HepG2 (cell line): ENCODE data around the gene CD300LF. TPM values are rescaled to one million over a fixed set of nuclear protein-coding genes. Genes with fewer than 3 reads are reported as not detected.

Source experiments
- ATAC-seq: fragments of 200-7000 bp; cut with Tn5 transposase; 3 replicates; pipeline ENCODE4 v1.9.1; 2020; ENCODE audit warnings: mild to moderate bottlenecking, moderate library complexity
- BruUV-seq: library from RNA; stranded (reverse); fragments of 400-500 nt; replicated peaks from 2 replicates; lab custom pipeline; 2021; lab: Mats Ljungman, UMichigan
- CTCF ChIA-PET: fragments of 300-600 bp; formaldehyde crosslinking; extraction: SDS; loops from one replicate; lab custom pipeline; 2021; ENCODE audit warnings: low total read pairs, inconsistent platforms, low intra/inter-chr PET ratio; lab: Yijun Ruan, JAX
- POLR2A ChIA-PET: fragments of 350-600 bp; sonication (Branson Sonifier 250); formaldehyde crosslinking; loops from one replicate; lab custom pipeline; 2020; ENCODE audit warnings: antibody characterized with exemption, inconsistent platforms; lab: Yijun Ruan, JAX
- DNase-seq: peaks from one replicate; pipeline ENCODE4 v3.0.0-alpha.2; 2015; ENCODE audit warnings: low spot score
- FAIRE-seq: peaks from 3 replicates; lab custom pipeline; 2011; peaks lifted over from hg19 to GRCh38; lab: Jason Lieb, UNC
- H2AFZ ChIP-seq: one replicate; pipeline ENCODE4 v1.6.1; 2011; ENCODE audit warnings: low read length, inconsistent platforms
- H3K27ac ChIP-seq: fragments of 300-600 bp; 3 replicates; pipeline ENCODE4 v1.8.0; 2011; ENCODE audit warnings: mixed run types, mild to moderate bottlenecking, mixed read lengths, low read length, inconsistent platforms; ENCODE audit not compliant: insufficient read depth; ENCODE audit errors: extremely low read length
- H3K27me3 ChIP-seq, 2 experiments: fragments of 200-600 bp in 1 of 2; 2 replicates in 1 of 2; 3 replicates in 1 of 2; pipeline versions ENCODE4 v1.6.0 to v1.8.0; 2011; ENCODE audit warnings: low read length in 2 of 2, mild to moderate bottlenecking in 2 of 2, moderate library complexity in 2 of 2, inconsistent platforms in 1 of 2; ENCODE audit not compliant: insufficient read depth in 2 of 2, control insufficient read depth in 1 of 2
- H3K36me3 ChIP-seq, 2 experiments: fragments of 200-600 bp in 1 of 2; replicated peaks in 1 of 2; 2 replicates in 1 of 2; 3 replicates in 1 of 2; pipeline versions ENCODE4 v1.5.1 to v1.8.0; 2011; ENCODE audit warnings: low read length in 2 of 2, inconsistent platforms in 1 of 2; ENCODE audit not compliant: insufficient read depth in 2 of 2, control insufficient read depth in 1 of 2
- H3K4me1 ChIP-seq: 2 replicates; pipeline ENCODE4 v1.5.1; 2012; ENCODE audit warnings: low read length, inconsistent platforms; ENCODE audit not compliant: insufficient read depth
- H3K4me2 ChIP-seq: 2 replicates; pipeline ENCODE4 v1.6.0; 2011; ENCODE audit warnings: low read depth, low read length, inconsistent platforms
- H3K4me3 ChIP-seq, 3 experiments: fragments of 200-600 bp in 1 of 3; sonication (generic), shearing (Covaris generic) in 1 of 3; replicated peaks in 1 of 3; 2 replicates each; pipeline ENCODE4 v1.5.1; 2011 to 2016; ENCODE audit warnings: low read length in 3 of 3, inconsistent platforms in 2 of 3, low read depth in 2 of 3, mild to moderate bottlenecking in 2 of 3, control low read depth in 1 of 3, mixed read lengths in 1 of 3; ENCODE audit not compliant: insufficient read depth in 1 of 3
- H3K79me2 ChIP-seq: one replicate; pipeline ENCODE4 v1.6.1; 2011; ENCODE audit warnings: low read length, inconsistent platforms; ENCODE audit not compliant: insufficient read depth
- H3K9ac ChIP-seq: 2 replicates; pipeline ENCODE4 v1.6.0; 2011; ENCODE audit warnings: mild to moderate bottlenecking, low read depth, low read length, inconsistent platforms; ENCODE audit not compliant: insufficient read depth
- H3K9me3 ChIP-seq: 2 replicates; pipeline ENCODE4 v1.5.1; 2012; ENCODE audit warnings: mild to moderate bottlenecking, low read length
- H4K20me1 ChIP-seq: 2 replicates; pipeline ENCODE4 v1.6.0; 2011; ENCODE audit warnings: inconsistent platforms, mild to moderate bottlenecking, low read length, moderate library complexity; ENCODE audit not compliant: insufficient read depth
- AGO1 ChIP-seq: fragments of 200-400 bp; formaldehyde crosslinking; IDR thresholded peaks from 2 replicates; pipeline ENCODE4 v1.6.1; 2017; ENCODE audit warnings: mild to moderate bottlenecking, low read depth, low read length, moderate library complexity; ENCODE audit not compliant: poor library complexity, severe bottlenecking
- CENPT ChIP-seq: sonication (generic); formaldehyde crosslinking; IDR thresholded peaks from 2 replicates; pipeline ENCODE4 v1.8.0; 2022; ENCODE audit warnings: low read depth, mild to moderate bottlenecking, moderate library complexity, missing genetic modification reagents
- CENPX ChIP-seq: sonication (generic); formaldehyde crosslinking; IDR thresholded peaks from 2 replicates; pipeline ENCODE4 v1.9.0; 2021; ENCODE audit warnings: mild to moderate bottlenecking, missing genetic modification reagents, moderate library complexity
- CERS6 ChIP-seq: sonication (generic); formaldehyde crosslinking; IDR thresholded peaks from 2 replicates; pipeline ENCODE4 v1.5.0; 2020; ENCODE audit warnings: missing genetic modification reagents
- FIP1L1 ChIP-seq: fragments of 200-400 bp; formaldehyde crosslinking; IDR thresholded peaks from 2 replicates; pipeline ENCODE4 v1.6.1; 2018; ENCODE audit warnings: low read depth, mild to moderate bottlenecking, low read length, moderate library complexity, borderline replicate concordance; ENCODE audit not compliant: insufficient read depth
- KDM6A ChIP-seq: IDR thresholded peaks from 2 replicates; pipeline ENCODE4 v1.6.1; 2016; ENCODE audit warnings: low read depth
- KMT2B ChIP-seq: IDR thresholded peaks from 2 replicates; pipeline ENCODE4 v1.6.1; 2016; ENCODE audit warnings: missing genetic modification reagents, missing compliant biosample characterization
- PRPF4 ChIP-seq: fragments of 200-400 bp; formaldehyde crosslinking; IDR thresholded peaks from 2 replicates; pipeline ENCODE4 v1.6.1; 2016; ENCODE audit warnings: low read length, low read depth; ENCODE audit not compliant: poor library complexity, severe bottlenecking
- RFX1 ChIP-seq: fragments of 450-650 bp; IDR thresholded peaks from 2 replicates; pipeline ENCODE4 v1.6.1; 2017
- RXRB ChIP-seq: IDR thresholded peaks from 2 replicates; pipeline ENCODE4 v1.6.1; 2016; ENCODE audit warnings: borderline replicate concordance, missing genetic modification reagents, missing compliant biosample characterization
- SMAD1 ChIP-seq: sonication (generic); formaldehyde crosslinking; IDR thresholded peaks from 2 replicates; pipeline ENCODE4 v1.4.0; 2020; ENCODE audit warnings: missing genetic modification reagents, low read depth, mild to moderate bottlenecking, borderline replicate concordance
- SMARCE1 ChIP-seq: fragments of 450-650 bp; IDR thresholded peaks from 2 replicates; pipeline ENCODE4 v1.6.1; 2017; ENCODE audit warnings: borderline replicate concordance
- SP4 ChIP-seq: sonication (generic); formaldehyde crosslinking; IDR thresholded peaks from 2 replicates; pipeline ENCODE4 v1.8.1; 2023; ENCODE audit warnings: mild to moderate bottlenecking, missing genetic modification reagents
- TAF1 ChIP-seq: sonication (generic); formaldehyde crosslinking; IDR thresholded peaks from 2 replicates; pipeline ENCODE4 v1.4.0; 2020; ENCODE audit warnings: missing genetic modification reagents
- ZBTB38 ChIP-seq: sonication (generic); formaldehyde crosslinking; IDR thresholded peaks from 2 replicates; pipeline ENCODE4 v1.5.1; 2020; ENCODE audit warnings: mild to moderate bottlenecking, missing genetic modification reagents
- ZIK1 ChIP-seq: sonication (generic); formaldehyde crosslinking; IDR thresholded peaks from 2 replicates; pipeline ENCODE4 v1.5.0; 2020; ENCODE audit warnings: mild to moderate bottlenecking, low read depth, missing genetic modification reagents, borderline replicate concordance
- ZNF235 ChIP-seq: sonication (generic); formaldehyde crosslinking; IDR thresholded peaks from 2 replicates; pipeline ENCODE4 v1.8.1; 2023; ENCODE audit warnings: mild to moderate bottlenecking, missing genetic modification reagents, borderline replicate concordance
- ZNF580 ChIP-seq: IDR thresholded peaks from 2 replicates; pipeline ENCODE4 v1.6.1; 2016; ENCODE audit warnings: low read depth, borderline replicate concordance
- ZNF841 ChIP-seq: sonication (generic); formaldehyde crosslinking; IDR thresholded peaks from 2 replicates; pipeline ENCODE4 v1.8.1; 2023; ENCODE audit warnings: missing genetic modification reagents, borderline replicate concordance
- WGBS: methylation state at CpG from one replicate; pipeline ENCODE4 v1.1.6; 2017; ENCODE audit warnings: low lambda C conversion rate; 5-methylcytosine and 5-hydroxymethylcytosine counted together
- in situ Hi-C: cut with HindIII; loops from 2 replicates; pipeline ENCODE4 v1.10.0; 2017; ENCODE audit warnings: low pct_unique_long_range_greater_than_20kb; ENCODE audit not compliant: extremely low pct_ligation_motif_present
- intact Hi-C: fragments of 100-400 bp; cut with micrococcal nuclease; formaldehyde crosslinking; loops from one replicate; pipeline ENCODE4 v1.10.0; 2022; ENCODE audit not compliant: unreplicated experiment
- polyA plus RNA-seq, 8 experiments: library from polyadenylated mRNA; depleted of rRNA in 3 of 8; stranded (reverse) in 7 of 8; unstranded in 1 of 8; fragments of >200 nt; fragmentation: Illumina TruSeq in 4 of 8; extraction: Trizol in 4 of 8; gene quantifications; 2 replicates each; pipeline versions ENCODE4 v1.2.1 to v1.2.3, GENCODE V29; 2011 to 2016; ENCODE audit warnings: low read depth in 4 of 8, missing spikeins in 1 of 8, mixed read lengths in 1 of 8; ENCODE audit not compliant: insufficient read depth in 1 of 8
- total RNA-seq, 5 experiments: library from RNA; depleted of rRNA; stranded (reverse); fragments of >200 nt; fragmentation: Illumina TruSeq; extraction: Trizol; gene quantifications; 2 replicates each; pipeline ENCODE4 v1.2.3, GENCODE V29; 2016; ENCODE audit warnings: low read depth in 1 of 5
- TF ChIP-seq, protein P1 (sequence below): sonication (generic); formaldehyde crosslinking; IDR thresholded peaks from 2 replicates; pipeline ENCODE4 v1.4.0; 2020; ENCODE audit warnings: missing genetic modification reagents

Gene CD300LF
- total and polyA plus RNA-seq, 2 of the 13 experiments (the other 11 are each of a cell fraction or from before 2014, with no cell fraction given): not detected

GRCh38 chr17:74682028-74682427, 30.7 kb downstream of the CD300LF start:
- H3K9me3 ChIP-seq: no peaks in the 10 kb centered on the region
- in situ Hi-C loops: no loop called here
- H3K4me2 ChIP-seq: no peak overlapping the region
- no peak for ATAC-seq
- ChIA-PET CTCF (no interaction called here), POLR2A (no interaction called here)
- TF ChIP-seq SMAD1 (CRISPR knock-in tag) (no peak), SMARCE1 (no peak), TAF1 (CRISPR knock-in tag) (no peak), RFX1 (no peak), PRPF4 (no peak), CERS6 (CRISPR knock-in tag) (no peak), ZIK1 (CRISPR knock-in tag) (no peak), CENPX (CRISPR knock-in tag) (no peak), ZBTB38 (no peak), CENPT (no peak), FIP1L1 (no peak), AGO1 (no peak), ZNF841 (CRISPR knock-in tag) (no peak), SP4 (CRISPR knock-in tag) (no peak), RXRB (no peak), KDM6A (CRISPR knock-in tag) (no peak), ZNF235 (CRISPR knock-in tag) (no peak), ZNF580 (no peak), KMT2B (CRISPR knock-in tag) (no peak)
- TF ChIP-seq, protein P1, sequence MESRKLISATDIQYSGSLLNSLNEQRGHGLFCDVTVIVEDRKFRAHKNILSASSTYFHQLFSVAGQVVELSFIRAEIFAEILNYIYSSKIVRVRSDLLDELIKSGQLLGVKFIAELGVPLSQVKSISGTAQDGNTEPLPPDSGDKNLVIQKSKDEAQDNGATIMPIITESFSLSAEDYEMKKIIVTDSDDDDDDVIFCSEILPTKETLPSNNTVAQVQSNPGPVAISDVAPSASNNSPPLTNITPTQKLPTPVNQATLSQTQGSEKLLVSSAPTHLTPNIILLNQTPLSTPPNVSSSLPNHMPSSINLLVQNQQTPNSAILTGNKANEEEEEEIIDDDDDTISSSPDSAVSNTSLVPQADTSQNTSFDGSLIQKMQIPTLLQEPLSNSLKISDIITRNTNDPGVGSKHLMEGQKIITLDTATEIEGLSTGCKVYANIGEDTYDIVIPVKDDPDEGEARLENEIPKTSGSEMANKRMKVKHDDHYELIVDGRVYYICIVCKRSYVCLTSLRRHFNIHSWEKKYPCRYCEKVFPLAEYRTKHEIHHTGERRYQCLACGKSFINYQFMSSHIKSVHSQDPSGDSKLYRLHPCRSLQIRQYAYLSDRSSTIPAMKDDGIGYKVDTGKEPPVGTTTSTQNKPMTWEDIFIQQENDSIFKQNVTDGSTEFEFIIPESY (CRISPR knock-in tag): no peak
- no peaks in the 10 kb centered on the region for H3K79me2 ChIP-seq
- no peak overlapping the region for H2AFZ ChIP-seq
- peaks cover 12% of the 10 kb centered on the region; the same call in 1 of the 2 replicates for H3K4me1 ChIP-seq
- no peak overlapping the region for H3K27ac ChIP-seq
- no peak for DNase-seq
- intact Hi-C loops: no loop called here
- no TSS peak for BruUV-seq
- peaks cover 2 to 38% of the 10 kb centered on the region in 2 experiments; a peak in 4 of 5 replicates for H3K27me3 ChIP-seq
- H3K4me3 ChIP-seq: no peak overlapping the region
- no peak for FAIRE-seq
- 7% methylated on average over 6 of the region's 6 CpGs for WGBS
- H3K9ac ChIP-seq: no peak overlapping the region
- no peaks in the 10 kb centered on the region for H4K20me1 ChIP-seq
- no peaks in the 10 kb centered on the region for H3K36me3 ChIP-seq
